HepG2 (cell line): ENCODE data around the gene SULT2B1. TPM values are rescaled to one million over a fixed set of nuclear protein-coding genes. Genes with fewer than 3 reads are reported as not detected.

Experiments used
- ATF1 ChIP-seq: IDR thresholded peaks from 2 replicates; pipeline ENCODE4 v1.6.1; 2016; ENCODE audit warnings: mild to moderate bottlenecking, control low read depth
- KMT2B ChIP-seq: IDR thresholded peaks from 2 replicates; pipeline ENCODE4 v1.6.1; 2016; ENCODE audit warnings: missing genetic modification reagents, missing compliant biosample characterization
- MTF1 ChIP-seq: sonication (generic); formaldehyde crosslinking; IDR thresholded peaks from 2 replicates; pipeline ENCODE4 v1.5.0; 2020; ENCODE audit warnings: missing genetic modification reagents
- MTF2 ChIP-seq: sonication (generic); formaldehyde crosslinking; IDR thresholded peaks from 2 replicates; pipeline ENCODE4 v1.5.0; 2020; ENCODE audit warnings: missing genetic modification reagents, borderline replicate concordance
- NFE2 ChIP-seq: sonication (generic); formaldehyde crosslinking; IDR thresholded peaks from 2 replicates; pipeline ENCODE4 v1.4.0; 2020; ENCODE audit warnings: missing genetic modification reagents
- NRL ChIP-seq: sonication (generic); formaldehyde crosslinking; IDR thresholded peaks from 2 replicates; pipeline ENCODE4 v1.5.0; 2020; ENCODE audit warnings: missing genetic modification reagents, mild to moderate bottlenecking, moderate library complexity, borderline replicate concordance
- PHF20 ChIP-seq: sonication (generic); formaldehyde crosslinking; IDR thresholded peaks from 2 replicates; pipeline ENCODE4 v1.5.0; 2020; ENCODE audit warnings: mild to moderate bottlenecking, missing genetic modification reagents
- SIX1 ChIP-seq: sonication (generic); formaldehyde crosslinking; IDR thresholded peaks from 2 replicates; pipeline ENCODE4 v1.4.0; 2020; ENCODE audit warnings: missing genetic modification reagents, borderline replicate concordance
- SMYD3 ChIP-seq: sonication (generic); formaldehyde crosslinking; IDR thresholded peaks from 2 replicates; pipeline ENCODE4 v1.8.1; 2023; ENCODE audit warnings: mild to moderate bottlenecking, missing genetic modification reagents
- SP4 ChIP-seq: sonication (generic); formaldehyde crosslinking; IDR thresholded peaks from 2 replicates; pipeline ENCODE4 v1.8.1; 2023; ENCODE audit warnings: mild to moderate bottlenecking, missing genetic modification reagents
- SRSF4 ChIP-seq: fragments of 200-400 bp; formaldehyde crosslinking; IDR thresholded peaks from one replicate; pipeline ENCODE4 v1.6.1; 2018; ENCODE audit warnings: mild to moderate bottlenecking, low read depth, low read length, moderate library complexity; ENCODE audit not compliant: poor library complexity, severe bottlenecking
- TAF15 ChIP-seq: fragments of 200-400 bp; formaldehyde crosslinking; IDR thresholded peaks from one replicate; pipeline ENCODE4 v1.6.1; 2018; ENCODE audit warnings: mild to moderate bottlenecking, low read depth, low read length; ENCODE audit not compliant: poor library complexity, severe bottlenecking
- ZNF121 ChIP-seq: sonication (generic); formaldehyde crosslinking; IDR thresholded peaks from 2 replicates; pipeline ENCODE4 v1.5.0; 2020; ENCODE audit warnings: mild to moderate bottlenecking, missing genetic modification reagents
- ZNF136 ChIP-seq: sonication (generic); formaldehyde crosslinking; IDR thresholded peaks from 2 replicates; pipeline ENCODE4 v1.8.1; 2022; ENCODE audit warnings: low read depth, mild to moderate bottlenecking, moderate library complexity, missing genetic modification reagents
- ZNF225 ChIP-seq: sonication (generic); formaldehyde crosslinking; IDR thresholded peaks from 2 replicates; pipeline ENCODE4 v1.4.0; 2020; ENCODE audit warnings: mild to moderate bottlenecking, missing genetic modification reagents
- ZNF446 ChIP-seq: sonication (generic); formaldehyde crosslinking; IDR thresholded peaks from 2 replicates; pipeline ENCODE4 v1.5.0; 2020; ENCODE audit warnings: mild to moderate bottlenecking, missing genetic modification reagents
- ZNF558 ChIP-seq: sonication (generic); formaldehyde crosslinking; IDR thresholded peaks from 2 replicates; pipeline ENCODE4 v1.9.0; 2022; ENCODE audit warnings: mild to moderate bottlenecking, missing genetic modification reagents, borderline replicate concordance
- ZNF572 ChIP-seq: sonication (generic); formaldehyde crosslinking; IDR thresholded peaks from 2 replicates; pipeline ENCODE4 v1.5.1; 2020; ENCODE audit warnings: mild to moderate bottlenecking, missing genetic modification reagents
- ZNF607 ChIP-seq: sonication (generic); formaldehyde crosslinking; IDR thresholded peaks from 2 replicates; pipeline ENCODE4 v1.5.1; 2020; ENCODE audit warnings: missing genetic modification reagents, mild to moderate bottlenecking, borderline replicate concordance
- polyA plus RNA-seq, 8 experiments: library from polyadenylated mRNA; depleted of rRNA in 3 of 8; stranded (reverse) in 7 of 8; unstranded in 1 of 8; fragments of >200 nt; fragmentation: Illumina TruSeq in 4 of 8; extraction: Trizol in 4 of 8; gene quantifications; 2 replicates each; pipeline versions ENCODE4 v1.2.1 to v1.2.3, GENCODE V29; 2011 to 2016; ENCODE audit warnings: low read depth in 4 of 8, missing spikeins in 1 of 8, mixed read lengths in 1 of 8; ENCODE audit not compliant: insufficient read depth in 1 of 8
- total RNA-seq, 5 experiments: library from RNA; depleted of rRNA; stranded (reverse); fragments of >200 nt; fragmentation: Illumina TruSeq; extraction: Trizol; gene quantifications; 2 replicates each; pipeline ENCODE4 v1.2.3, GENCODE V29; 2016; ENCODE audit warnings: low read depth in 1 of 5
- TF ChIP-seq, protein P1 (sequence below): sonication (generic); formaldehyde crosslinking; IDR thresholded peaks from 2 replicates; pipeline ENCODE4 v1.5.1; 2020; ENCODE audit warnings: mild to moderate bottlenecking, missing genetic modification reagents, moderate library complexity
- TF ChIP-seq, protein P2 (sequence below): sonication (generic); formaldehyde crosslinking; IDR thresholded peaks from 2 replicates; pipeline ENCODE4 v1.9.0; 2021; ENCODE audit warnings: missing genetic modification reagents, borderline replicate concordance
- TF ChIP-seq, protein P3 (sequence below): IDR thresholded peaks from 2 replicates; pipeline ENCODE4 v1.6.1; 2016

The SULT2B1 gene
- total and polyA plus RNA-seq, 2 of the 13 experiments (the other 11 are each of a cell fraction or from before 2014, with no cell fraction given) = 0.13 TPM; not detected in 1

DNA sequence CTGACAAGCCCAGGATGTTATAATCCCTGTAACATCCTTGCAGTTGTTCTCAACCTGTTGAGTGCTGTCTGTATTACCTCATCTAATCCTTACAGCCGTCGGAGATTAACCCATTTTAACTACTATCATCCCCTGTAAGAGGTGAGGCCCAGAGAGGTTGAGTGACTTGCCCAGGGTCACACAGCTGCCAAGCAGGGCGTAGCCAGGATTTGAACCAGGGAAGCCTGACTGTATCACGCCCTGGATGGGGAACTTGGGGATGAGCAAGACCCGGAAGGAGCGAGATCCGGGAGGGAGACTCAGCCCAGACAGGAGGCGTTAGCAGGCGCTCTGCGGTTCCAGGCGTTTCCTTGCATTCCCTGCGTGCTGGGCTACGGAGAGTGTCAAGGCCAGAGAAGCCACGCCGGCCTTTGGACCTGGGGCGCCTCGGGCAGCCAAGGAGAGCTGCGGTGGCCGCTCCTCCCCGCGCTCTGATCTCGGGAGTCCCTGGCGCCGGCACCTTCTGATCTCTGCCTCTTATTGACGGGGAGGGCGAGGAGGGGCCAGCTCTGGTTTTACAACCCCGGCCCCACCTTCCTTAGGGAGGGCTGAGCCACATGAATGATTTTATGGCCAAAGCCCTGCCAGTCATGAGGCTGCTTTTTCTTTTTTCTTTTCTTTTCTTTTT, 6.2 kb downstream of the SULT2B1 start (continued):
- TF ChIP-seq NRL (peak; percentile 70; the same call in 1 of the 2 replicates), PHF20 (CRISPR knock-in tag) (no peak), ZNF572 (CRISPR knock-in tag) (0 out of 2 replicates have a peak, but pooled peaks have one; percentile 21), SP4 (CRISPR knock-in tag) (peak; percentile 60; the same call in 1 of the 2 replicates), SRSF4 (no peak), ZNF558 (CRISPR knock-in tag) (no peak), MTF2 (CRISPR knock-in tag) (no peak), SIX1 (CRISPR knock-in tag) (no peak), ZNF121 (CRISPR knock-in tag) (peak; percentile 82), ZNF607 (no peak; the same call in none of the 2 replicates), NFE2 (CRISPR knock-in tag) (no peak), ATF1 (CRISPR knock-in tag) (no peak), KMT2B (CRISPR knock-in tag) (no peak), TAF15 (no peak), MTF1 (CRISPR knock-in tag) (no peak), ZNF136 (0 out of 2 replicates have a peak, but pooled peaks have one; percentile 58), ZNF225 (CRISPR knock-in tag) (no peak), SMYD3 (no peak), ZNF446 (CRISPR knock-in tag) (no peak)
- TF ChIP-seq, protein P1, sequence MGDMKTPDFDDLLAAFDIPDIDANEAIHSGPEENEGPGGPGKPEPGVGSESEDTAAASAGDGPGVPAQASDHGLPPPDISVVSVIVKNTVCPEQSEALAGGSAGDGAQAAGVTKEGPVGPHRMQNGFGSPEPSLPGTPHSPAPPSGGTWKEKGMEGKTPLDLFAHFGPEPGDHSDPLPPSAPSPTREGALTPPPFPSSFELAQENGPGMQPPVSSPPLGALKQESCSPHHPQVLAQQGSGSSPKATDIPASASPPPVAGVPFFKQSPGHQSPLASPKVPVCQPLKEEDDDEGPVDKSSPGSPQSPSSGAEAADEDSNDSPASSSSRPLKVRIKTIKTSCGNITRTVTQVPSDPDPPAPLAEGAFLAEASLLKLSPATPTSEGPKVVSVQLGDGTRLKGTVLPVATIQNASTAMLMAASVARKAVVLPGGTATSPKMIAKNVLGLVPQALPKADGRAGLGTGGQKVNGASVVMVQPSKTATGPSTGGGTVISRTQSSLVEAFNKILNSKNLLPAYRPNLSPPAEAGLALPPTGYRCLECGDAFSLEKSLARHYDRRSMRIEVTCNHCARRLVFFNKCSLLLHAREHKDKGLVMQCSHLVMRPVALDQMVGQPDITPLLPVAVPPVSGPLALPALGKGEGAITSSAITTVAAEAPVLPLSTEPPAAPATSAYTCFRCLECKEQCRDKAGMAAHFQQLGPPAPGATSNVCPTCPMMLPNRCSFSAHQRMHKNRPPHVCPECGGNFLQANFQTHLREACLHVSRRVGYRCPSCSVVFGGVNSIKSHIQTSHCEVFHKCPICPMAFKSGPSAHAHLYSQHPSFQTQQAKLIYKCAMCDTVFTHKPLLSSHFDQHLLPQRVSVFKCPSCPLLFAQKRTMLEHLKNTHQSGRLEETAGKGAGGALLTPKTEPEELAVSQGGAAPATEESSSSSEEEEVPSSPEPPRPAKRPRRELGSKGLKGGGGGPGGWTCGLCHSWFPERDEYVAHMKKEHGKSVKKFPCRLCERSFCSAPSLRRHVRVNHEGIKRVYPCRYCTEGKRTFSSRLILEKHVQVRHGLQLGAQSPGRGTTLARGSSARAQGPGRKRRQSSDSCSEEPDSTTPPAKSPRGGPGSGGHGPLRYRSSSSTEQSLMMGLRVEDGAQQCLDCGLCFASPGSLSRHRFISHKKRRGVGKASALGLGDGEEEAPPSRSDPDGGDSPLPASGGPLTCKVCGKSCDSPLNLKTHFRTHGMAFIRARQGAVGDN (CRISPR knock-in tag) = peak; percentile 91
- TF ChIP-seq, protein P2, sequence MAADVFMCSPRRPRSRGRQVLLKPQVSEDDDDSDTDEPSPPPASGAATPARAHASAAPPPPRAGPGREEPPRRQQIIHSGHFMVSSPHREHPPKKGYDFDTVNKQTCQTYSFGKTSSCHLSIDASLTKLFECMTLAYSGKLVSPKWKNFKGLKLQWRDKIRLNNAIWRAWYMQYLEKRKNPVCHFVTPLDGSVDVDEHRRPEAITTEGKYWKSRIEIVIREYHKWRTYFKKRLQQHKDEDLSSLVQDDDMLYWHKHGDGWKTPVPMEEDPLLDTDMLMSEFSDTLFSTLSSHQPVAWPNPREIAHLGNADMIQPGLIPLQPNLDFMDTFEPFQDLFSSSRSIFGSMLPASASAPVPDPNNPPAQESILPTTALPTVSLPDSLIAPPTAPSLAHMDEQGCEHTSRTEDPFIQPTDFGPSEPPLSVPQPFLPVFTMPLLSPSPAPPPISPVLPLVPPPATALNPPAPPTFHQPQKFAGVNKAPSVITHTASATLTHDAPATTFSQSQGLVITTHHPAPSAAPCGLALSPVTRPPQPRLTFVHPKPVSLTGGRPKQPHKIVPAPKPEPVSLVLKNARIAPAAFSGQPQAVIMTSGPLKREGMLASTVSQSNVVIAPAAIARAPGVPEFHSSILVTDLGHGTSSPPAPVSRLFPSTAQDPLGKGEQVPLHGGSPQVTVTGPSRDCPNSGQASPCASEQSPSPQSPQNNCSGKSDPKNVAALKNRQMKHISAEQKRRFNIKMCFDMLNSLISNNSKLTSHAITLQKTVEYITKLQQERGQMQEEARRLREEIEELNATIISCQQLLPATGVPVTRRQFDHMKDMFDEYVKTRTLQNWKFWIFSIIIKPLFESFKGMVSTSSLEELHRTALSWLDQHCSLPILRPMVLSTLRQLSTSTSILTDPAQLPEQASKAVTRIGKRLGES (CRISPR knock-in tag) = no peak
- TF ChIP-seq, protein P3, sequence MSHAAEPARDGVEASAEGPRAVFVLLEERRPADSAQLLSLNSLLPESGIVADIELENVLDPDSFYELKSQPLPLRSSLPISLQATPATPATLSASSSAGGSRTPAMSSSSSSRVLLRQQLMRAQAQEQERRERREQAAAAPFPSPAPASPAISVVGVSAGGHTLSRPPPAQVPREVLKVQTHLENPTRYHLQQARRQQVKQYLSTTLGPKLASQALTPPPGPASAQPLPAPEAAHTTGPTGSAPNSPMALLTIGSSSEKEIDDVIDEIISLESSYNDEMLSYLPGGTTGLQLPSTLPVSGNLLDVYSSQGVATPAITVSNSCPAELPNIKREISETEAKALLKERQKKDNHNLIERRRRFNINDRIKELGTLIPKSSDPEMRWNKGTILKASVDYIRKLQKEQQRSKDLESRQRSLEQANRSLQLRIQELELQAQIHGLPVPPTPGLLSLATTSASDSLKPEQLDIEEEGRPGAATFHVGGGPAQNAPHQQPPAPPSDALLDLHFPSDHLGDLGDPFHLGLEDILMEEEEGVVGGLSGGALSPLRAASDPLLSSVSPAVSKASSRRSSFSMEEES = peak; percentile 51
